Measurements from ENCODE around the gene EIF3I.
A peak's percentile ranks its signal among the peaks of the same experiment; 100 is the strongest.

EIF3I gene

GRCh38 chr1:32266921-32267591 lies 44.8 kb downstream of the EIF3I start:
- DNase-seq (ENCODE audit: low read depth in 2 of 2): no peak

- DNase-seq (ENCODE audit: low read depth in 2 of 2): no peak
Measured at GRCh38 chr1:32269744-32270143, 47.5 kb downstream of the EIF3I start.

- DNase-seq (ENCODE audit: low read depth in 2 of 2): no peak
Measured at GRCh38 chr1:32272557-32273390, 50.6 kb downstream of the EIF3I start.

GRCh38 chr1:32273391-32274208 lies 51.4 kb downstream of the EIF3I start:
- DNase-seq (ENCODE audit: low read depth in 2 of 2): peak; percentile 62 to 81

- no peak for DNase-seq (ENCODE audit: low read depth in 2 of 2)
Measured at GRCh38 chr1:32274646-32275340, 52.6 kb downstream of the EIF3I start.

GRCh38 chr1:32275424-32275823 lies 53.2 kb downstream of the EIF3I start:
- DNase-seq (ENCODE audit: low read depth in 2 of 2): no peak

- DNase-seq (ENCODE audit: low read depth in 2 of 2): no peak
Measured at GRCh38 chr1:32276032-32276782, 54.0 kb downstream of the EIF3I start.

Data from stimulated activated CD4-positive, alpha-beta T cell treated with anti-CD3 and anti-CD28 coated beads, Interleukin-1b, Interleukin-23, amount 100 ng/mL, for 4 hours (primary cell).